Endothelial cell (in vitro differentiated cells): Measurements from ENCODE around the gene WNK2. TPM values are rescaled to one million over a fixed set of nuclear protein-coding genes. Genes with fewer than 3 reads are reported as not detected.
"Not testable (repeated sequence)": the region's sequence is repeated elsewhere in the genome, so short reads cannot be mapped to it uniquely, and the experiment has no call there.

Source experiments
- DNase-seq: peaks from one replicate; pipeline ENCODE4 v3.0.0; 2021; ENCODE audit warnings: low spot score
- H3K27ac Mint-ChIP-seq: one replicate; pipeline ENCODE4 v1.8.0; 2021; ENCODE audit warnings: mixed read lengths, inconsistent platforms; ENCODE audit not compliant: unreplicated experiment
- H3K27me3 Mint-ChIP-seq: one replicate; pipeline ENCODE4 v1.8.0; 2021; ENCODE audit warnings: mild to moderate bottlenecking, moderate library complexity, mixed read lengths, inconsistent platforms; ENCODE audit not compliant: unreplicated experiment
- H3K36me3 Mint-ChIP-seq: one replicate; pipeline ENCODE4 v1.8.0; 2021; ENCODE audit warnings: mild to moderate bottlenecking, low read depth, mixed read lengths, inconsistent platforms; ENCODE audit not compliant: unreplicated experiment
- H3K4me1 Mint-ChIP-seq: one replicate; pipeline ENCODE4 v1.8.0; 2021; ENCODE audit warnings: mild to moderate bottlenecking, mixed read lengths, inconsistent platforms; ENCODE audit not compliant: unreplicated experiment
- H3K4me3 Mint-ChIP-seq: one replicate; pipeline ENCODE4 v1.8.0; 2021; ENCODE audit warnings: mild to moderate bottlenecking, mixed read lengths, inconsistent platforms; ENCODE audit not compliant: unreplicated experiment
- H3K9me3 Mint-ChIP-seq: one replicate; pipeline ENCODE4 v1.8.0; 2021; ENCODE audit warnings: mixed read lengths, inconsistent platforms; ENCODE audit not compliant: unreplicated experiment
- CTCF ChIP-seq: fragments of 200-600 bp; sonication (generic); IDR thresholded peaks from one replicate; pipeline ENCODE4 v1.5.0; 2021; ENCODE audit warnings: antibody characterized with exemption; ENCODE audit not compliant: unreplicated experiment
- total RNA-seq: library from RNA; stranded (reverse); fragmentation: NEBNext Ultra II Directional; extraction: Animal tissue kit (Norgen Biotek cat#: 25700); gene quantifications from one replicate; pipeline ENCODE4 v1.2.1, GENCODE V29; 2021; ENCODE audit not compliant: unreplicated experiment

WNK2 gene
- total RNA-seq, 1 donor from 2014 or later: 0.82 TPM

- Mint-ChIP-seq H3K36me3 (no peaks in the 10 kb centered on the region), H3K27me3 (peaks cover 8% of the 10 kb centered on the region), H3K4me1 (peaks cover 9% of the 10 kb centered on the region), H3K4me3 (no peak overlapping the region), H3K9me3 (no peaks in the 10 kb centered on the region), H3K27ac (no peak overlapping the region)
- no peak for DNase-seq
- TF ChIP-seq CTCF: no peak
Observed at GRCh38 chr9:93320591-93321219, 136.8 kb downstream of the WNK2 start.

- H3K27ac Mint-ChIP-seq: no peak overlapping the region
- no peaks in the 10 kb centered on the region for H3K9me3 Mint-ChIP-seq
- peaks cover 9% of the 10 kb centered on the region for H3K4me1 Mint-ChIP-seq
- H3K4me3 Mint-ChIP-seq: no peak overlapping the region
- H3K36me3 Mint-ChIP-seq: no peaks in the 10 kb centered on the region
- peaks cover 11% of the 10 kb centered on the region for H3K27me3 Mint-ChIP-seq
- no peak for TF ChIP-seq CTCF
- no peak for DNase-seq
Observed at GRCh38 chr9:93321220-93321610, 137.3 kb downstream of the WNK2 start.

- not testable (repeated sequence) for H3K4me3 Mint-ChIP-seq, H3K36me3 Mint-ChIP-seq, DNase-seq, H3K4me1 Mint-ChIP-seq, H3K9me3 Mint-ChIP-seq, H3K27ac Mint-ChIP-seq
- H3K27me3 Mint-ChIP-seq: peaks cover 13% of the 10 kb centered on the region
Observed at GRCh38 chr9:93323446-93323954, 139.6 kb downstream of the WNK2 start.

GRCh38 chr9:93324191-93324834 lies 140.4 kb downstream of the WNK2 start:
- peaks cover 13% of the 10 kb centered on the region for H3K27me3 Mint-ChIP-seq
- H3K4me3 Mint-ChIP-seq: no peak overlapping the region
- TF ChIP-seq CTCF: no peak
- H3K4me1 Mint-ChIP-seq: peaks cover 9% of the 10 kb centered on the region
- no peak overlapping the region for H3K27ac Mint-ChIP-seq
- no peaks in the 10 kb centered on the region for H3K9me3 Mint-ChIP-seq
- no peaks in the 10 kb centered on the region for H3K36me3 Mint-ChIP-seq
- no peak for DNase-seq

GRCh38 chr9:93325307-93326035 lies 141.5 kb downstream of the WNK2 start:
- Mint-ChIP-seq H3K4me1 (peaks cover 9% of the 10 kb centered on the region), H3K9me3 (no peaks in the 10 kb centered on the region), H3K36me3 (no peaks in the 10 kb centered on the region), H3K27ac (no peak overlapping the region), H3K27me3 (peaks cover 13% of the 10 kb centered on the region), H3K4me3 (no peak overlapping the region)
- no peak for TF ChIP-seq CTCF
- DNase-seq: no peak
